ENCODE data around the gene LTB. TPM values are rescaled to one million over a fixed set of nuclear protein-coding genes. Genes with fewer than 3 reads are reported as not detected.

Gene LTB
- total and polyA plus RNA-seq, 2 of the 13 experiments (the other 11 are each of a cell fraction or from before 2014, with no cell fraction given) = 0.09 to 0.22 TPM

DNA sequence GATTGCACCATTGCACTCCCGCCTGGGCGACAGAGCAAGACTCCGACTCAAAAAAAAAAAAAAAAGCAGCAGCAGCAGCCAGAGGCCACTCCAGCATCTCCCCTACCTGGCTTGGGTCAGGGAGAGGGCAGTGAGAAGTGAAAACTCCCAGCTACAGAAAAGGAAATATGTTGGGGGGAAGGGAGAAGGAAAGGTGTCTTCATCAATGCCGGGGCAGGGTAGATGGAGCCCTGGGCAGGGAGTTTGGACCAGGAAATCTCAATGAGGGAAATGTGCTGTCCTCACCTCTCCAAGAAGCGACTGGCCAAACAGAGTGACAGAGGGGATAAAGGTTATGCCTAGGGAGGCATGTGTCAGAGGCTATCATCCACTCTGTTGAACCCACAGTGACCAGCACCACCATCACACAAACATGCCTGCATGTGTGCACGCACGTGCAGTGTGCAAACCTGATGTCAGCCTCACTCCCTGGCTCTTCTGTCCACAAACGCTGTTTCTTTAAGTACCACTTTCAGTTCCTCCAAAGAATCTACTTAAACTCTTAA lies 31.9 kb upstream of the LTB start (continued):
- TF ChIP-seq, protein P1, sequence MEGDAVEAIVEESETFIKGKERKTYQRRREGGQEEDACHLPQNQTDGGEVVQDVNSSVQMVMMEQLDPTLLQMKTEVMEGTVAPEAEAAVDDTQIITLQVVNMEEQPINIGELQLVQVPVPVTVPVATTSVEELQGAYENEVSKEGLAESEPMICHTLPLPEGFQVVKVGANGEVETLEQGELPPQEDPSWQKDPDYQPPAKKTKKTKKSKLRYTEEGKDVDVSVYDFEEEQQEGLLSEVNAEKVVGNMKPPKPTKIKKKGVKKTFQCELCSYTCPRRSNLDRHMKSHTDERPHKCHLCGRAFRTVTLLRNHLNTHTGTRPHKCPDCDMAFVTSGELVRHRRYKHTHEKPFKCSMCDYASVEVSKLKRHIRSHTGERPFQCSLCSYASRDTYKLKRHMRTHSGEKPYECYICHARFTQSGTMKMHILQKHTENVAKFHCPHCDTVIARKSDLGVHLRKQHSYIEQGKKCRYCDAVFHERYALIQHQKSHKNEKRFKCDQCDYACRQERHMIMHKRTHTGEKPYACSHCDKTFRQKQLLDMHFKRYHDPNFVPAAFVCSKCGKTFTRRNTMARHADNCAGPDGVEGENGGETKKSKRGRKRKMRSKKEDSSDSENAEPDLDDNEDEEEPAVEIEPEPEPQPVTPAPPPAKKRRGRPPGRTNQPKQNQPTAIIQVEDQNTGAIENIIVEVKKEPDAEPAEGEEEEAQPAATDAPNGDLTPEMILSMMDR (CRISPR knock-in tag; IDR thresholded peaks at IDR 0.05) = no peak
- TF ChIP-seq LCORL (IDR thresholded peaks at IDR 0.05) (no peak), LCORL (CRISPR knock-in tag; IDR thresholded peaks at IDR 0.05) (0 out of 2 replicates have a peak, but pooled peaks have one; percentile 1), SIX4 (CRISPR knock-in tag; IDR thresholded peaks at IDR 0.05) (no peak), FOXA3 (CRISPR knock-in tag; IDR thresholded peaks at IDR 0.05) (0 out of 2 replicates have a peak, but pooled peaks have one; percentile 25), ZNF333 (CRISPR knock-in tag; IDR thresholded peaks at IDR 0.05; ENCODE audit: borderline replicate concordance) (no peak), FOXA1 (IDR thresholded peaks at IDR 0.05) (no peak), FOXA1 (CRISPR knock-in tag; IDR thresholded peaks at IDR 0.05) (peak; percentile 59), POLR2A (IDR thresholded peaks at IDR 0.05; ENCODE audit: insufficient read depth in 1 of 2, low read depth in 2 of 2, low read length in 2 of 2) (peak in 1 of 2 experiments; percentile 43; a peak in 2 of 4 replicates), DNMT1 (CRISPR knock-in tag; IDR thresholded peaks at IDR 0.05) (0 out of 2 replicates have a peak, but pooled peaks have one; percentile 36), HMG20A (CRISPR knock-in tag; IDR thresholded peaks at IDR 0.05; ENCODE audit: borderline replicate concordance) (0 out of 2 replicates have a peak, but pooled peaks have one; percentile 0)
- TF ChIP-seq, protein P2, sequence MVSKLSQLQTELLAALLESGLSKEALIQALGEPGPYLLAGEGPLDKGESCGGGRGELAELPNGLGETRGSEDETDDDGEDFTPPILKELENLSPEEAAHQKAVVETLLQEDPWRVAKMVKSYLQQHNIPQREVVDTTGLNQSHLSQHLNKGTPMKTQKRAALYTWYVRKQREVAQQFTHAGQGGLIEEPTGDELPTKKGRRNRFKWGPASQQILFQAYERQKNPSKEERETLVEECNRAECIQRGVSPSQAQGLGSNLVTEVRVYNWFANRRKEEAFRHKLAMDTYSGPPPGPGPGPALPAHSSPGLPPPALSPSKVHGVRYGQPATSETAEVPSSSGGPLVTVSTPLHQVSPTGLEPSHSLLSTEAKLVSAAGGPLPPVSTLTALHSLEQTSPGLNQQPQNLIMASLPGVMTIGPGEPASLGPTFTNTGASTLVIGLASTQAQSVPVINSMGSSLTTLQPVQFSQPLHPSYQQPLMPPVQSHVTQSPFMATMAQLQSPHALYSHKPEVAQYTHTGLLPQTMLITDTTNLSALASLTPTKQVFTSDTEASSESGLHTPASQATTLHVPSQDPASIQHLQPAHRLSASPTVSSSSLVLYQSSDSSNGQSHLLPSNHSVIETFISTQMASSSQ (IDR thresholded peaks at IDR 0.05; ENCODE audit: low read depth) = no peak
- TF ChIP-seq, protein P2 (CRISPR knock-in tag; IDR thresholded peaks at IDR 0.05; ENCODE audit: borderline replicate concordance) = no peak
